ENCODE measurements around the gene RBFOX2.

The RBFOX2 gene

GRCh38 chr22:35785181-35785923 is 243.3 kb downstream of the RBFOX2 start:
- DNase-seq (ENCODE audit: low read depth, low spot score): no peak
- no peak for TF ChIP-seq EZH2 (IDR thresholded peaks at IDR 0.05)
- no peak for TF ChIP-seq POLR2AphosphoS5 (IDR thresholded peaks at IDR 0.05; ENCODE audit: borderline replicate concordance, low read depth, low read length)
- no peak for TF ChIP-seq FOXP2 (optimal IDR thresholded peaks at IDR 0.05; ENCODE audit: control extremely low read depth, extremely low read length, insufficient read depth)
- Histone ChIP-seq H3K9me3 (ENCODE audit: low read depth, low read length) (no peaks in the 10 kb centered on the region), H3K27ac (no peak overlapping the region), H3K36me3 (ENCODE audit: insufficient read depth, low read length) (peaks cover 29% of the 10 kb centered on the region), H3K9ac (ENCODE audit: insufficient read length) (no peak overlapping the region), H3K4me3 (no peak overlapping the region)

- Histone ChIP-seq H3K9ac (ENCODE audit: insufficient read length) (no peak overlapping the region), H3K27ac (no peak overlapping the region), H3K36me3 (ENCODE audit: insufficient read depth, low read length) (peaks cover 30% of the 10 kb centered on the region), H3K4me3 (no peak overlapping the region), H3K9me3 (ENCODE audit: low read depth, low read length) (no peaks in the 10 kb centered on the region)
- TF ChIP-seq POLR2AphosphoS5 (IDR thresholded peaks at IDR 0.05; ENCODE audit: borderline replicate concordance, low read depth, low read length): no peak
- TF ChIP-seq EZH2 (IDR thresholded peaks at IDR 0.05): no peak
- no peak for TF ChIP-seq FOXP2 (optimal IDR thresholded peaks at IDR 0.05; ENCODE audit: control extremely low read depth, extremely low read length, insufficient read depth)
- no peak for DNase-seq (ENCODE audit: low read depth, low spot score)
Measured at GRCh38 chr22:35784633-35785032, 244.0 kb downstream of the RBFOX2 start.

GRCh38 chr22:35783943-35784614 is 244.5 kb downstream of the RBFOX2 start:
- H3K36me3 ChIP-seq (ENCODE audit: insufficient read depth, low read length): peaks cover 33% of the 10 kb centered on the region
- no peak overlapping the region for H3K27ac ChIP-seq
- H3K9ac ChIP-seq (ENCODE audit: insufficient read length): no peak overlapping the region
- no peak for DNase-seq (ENCODE audit: low read depth, low spot score)
- H3K9me3 ChIP-seq (ENCODE audit: low read depth, low read length): no peaks in the 10 kb centered on the region
- TF ChIP-seq FOXP2 (optimal IDR thresholded peaks at IDR 0.05; ENCODE audit: control extremely low read depth, extremely low read length, insufficient read depth): no peak
- no peak for TF ChIP-seq POLR2AphosphoS5 (IDR thresholded peaks at IDR 0.05; ENCODE audit: borderline replicate concordance, low read depth, low read length)
- TF ChIP-seq EZH2 (IDR thresholded peaks at IDR 0.05): no peak
- H3K4me3 ChIP-seq: no peak overlapping the region

GRCh38 chr22:35782504-35782903 is 246.1 kb downstream of the RBFOX2 start:
- Histone ChIP-seq H3K9me3 (ENCODE audit: low read depth, low read length) (no peaks in the 10 kb centered on the region), H3K9ac (ENCODE audit: insufficient read length) (no peak overlapping the region), H3K4me3 (no peak overlapping the region), H3K36me3 (ENCODE audit: insufficient read depth, low read length) (peaks cover 27% of the 10 kb centered on the region), H3K27ac (no peak overlapping the region)
- DNase-seq (ENCODE audit: low read depth, low spot score): no peak
- TF ChIP-seq FOXP2 (optimal IDR thresholded peaks at IDR 0.05; ENCODE audit: control extremely low read depth, extremely low read length, insufficient read depth) (no peak), EZH2 (IDR thresholded peaks at IDR 0.05) (no peak), POLR2AphosphoS5 (IDR thresholded peaks at IDR 0.05; ENCODE audit: borderline replicate concordance, low read depth, low read length) (no peak)

- Histone ChIP-seq H3K4me3 (no peak overlapping the region), H3K9me3 (ENCODE audit: low read depth, low read length) (no peaks in the 10 kb centered on the region), H3K9ac (ENCODE audit: insufficient read length) (no peak overlapping the region), H3K36me3 (ENCODE audit: insufficient read depth, low read length) (peaks cover 27% of the 10 kb centered on the region), H3K27ac (no peak overlapping the region)
- no peak for DNase-seq (ENCODE audit: low read depth, low spot score)
- TF ChIP-seq EZH2 (IDR thresholded peaks at IDR 0.05) (no peak), POLR2AphosphoS5 (IDR thresholded peaks at IDR 0.05; ENCODE audit: borderline replicate concordance, low read depth, low read length) (no peak), FOXP2 (optimal IDR thresholded peaks at IDR 0.05; ENCODE audit: control extremely low read depth, extremely low read length, insufficient read depth) (no peak)
Measured at GRCh38 chr22:35781898-35782297, 246.7 kb downstream of the RBFOX2 start.

GRCh38 chr22:35777335-35777975 is 251.2 kb downstream of the RBFOX2 start:
- Histone ChIP-seq H3K27ac (no peak overlapping the region), H3K9me3 (ENCODE audit: low read depth, low read length) (no peaks in the 10 kb centered on the region), H3K36me3 (ENCODE audit: insufficient read depth, low read length) (peaks cover 35% of the 10 kb centered on the region), H3K9ac (ENCODE audit: insufficient read length) (no peak overlapping the region), H3K4me3 (no peak overlapping the region)
- DNase-seq (ENCODE audit: low read depth, low spot score): no peak
- no peak for TF ChIP-seq FOXP2 (optimal IDR thresholded peaks at IDR 0.05; ENCODE audit: control extremely low read depth, extremely low read length, insufficient read depth)
- no peak for TF ChIP-seq EZH2 (IDR thresholded peaks at IDR 0.05)
- TF ChIP-seq POLR2AphosphoS5 (IDR thresholded peaks at IDR 0.05; ENCODE audit: borderline replicate concordance, low read depth, low read length): no peak

- H3K27ac ChIP-seq: no peak overlapping the region
- TF ChIP-seq FOXP2 (optimal IDR thresholded peaks at IDR 0.05; ENCODE audit: control extremely low read depth, extremely low read length, insufficient read depth): no peak
- no peak for TF ChIP-seq POLR2AphosphoS5 (IDR thresholded peaks at IDR 0.05; ENCODE audit: borderline replicate concordance, low read depth, low read length)
- TF ChIP-seq EZH2 (IDR thresholded peaks at IDR 0.05): no peak
- no peaks in the 10 kb centered on the region for H3K9me3 ChIP-seq (ENCODE audit: low read depth, low read length)
- no peak overlapping the region for H3K4me3 ChIP-seq
- no peak overlapping the region for H3K9ac ChIP-seq (ENCODE audit: insufficient read length)
- peaks cover 31% of the 10 kb centered on the region for H3K36me3 ChIP-seq (ENCODE audit: insufficient read depth, low read length)
- DNase-seq (ENCODE audit: low read depth, low spot score): no peak
Measured at GRCh38 chr22:35775339-35775738, 253.3 kb downstream of the RBFOX2 start.

GRCh38 chr22:35769974-35770373 is 258.6 kb downstream of the RBFOX2 start:
- TF ChIP-seq POLR2AphosphoS5 (IDR thresholded peaks at IDR 0.05; ENCODE audit: borderline replicate concordance, low read depth, low read length) (no peak), FOXP2 (optimal IDR thresholded peaks at IDR 0.05; ENCODE audit: control extremely low read depth, extremely low read length, insufficient read depth) (no peak), EZH2 (IDR thresholded peaks at IDR 0.05) (no peak)
- no peak overlapping the region for H3K27ac ChIP-seq
- DNase-seq (ENCODE audit: low read depth, low spot score): no peak
- peaks cover 6% of the 10 kb centered on the region; the same call in 1 of the 2 replicates for H3K36me3 ChIP-seq (ENCODE audit: insufficient read depth, low read length)
- H3K9me3 ChIP-seq (ENCODE audit: low read depth, low read length): no peaks in the 10 kb centered on the region
- H3K9ac ChIP-seq (ENCODE audit: insufficient read length): no peak overlapping the region
- H3K4me3 ChIP-seq: no peak overlapping the region

All from SK-N-MC (cell line).